DND-41 (cell line): Measurements from ENCODE around the gene IRF2BP1.

Experiments
- ATAC-seq: fragments of 200-7000 bp; cut with Tn5 transposase; 3 replicates; pipeline ENCODE4 v1.9.1; 2021; ENCODE audit warnings: low read depth; ENCODE audit not compliant: insufficient read depth
- DNase-seq: peaks from one replicate; pipeline ENCODE4 v3.0.0-alpha.2; 2020
- H2AFZ ChIP-seq: 2 replicates; pipeline ENCODE4 v1.6.0; 2012; ENCODE audit warnings: low read depth, low read length
- H3K27ac ChIP-seq: 2 replicates; pipeline ENCODE4 v1.5.1; 2012; ENCODE audit warnings: low read length, inconsistent platforms
- H3K27me3 ChIP-seq: fragments of 200-600 bp; sonication (generic); 2 replicates; pipeline ENCODE4 v1.6.0; 2012; ENCODE audit warnings: low read length, mild to moderate bottlenecking, inconsistent platforms; ENCODE audit not compliant: insufficient read depth, poor library complexity
- H3K36me3 ChIP-seq: 2 replicates; pipeline ENCODE4 v1.5.1; 2012; ENCODE audit warnings: low read length, inconsistent platforms; ENCODE audit not compliant: insufficient read depth
- H3K4me1 ChIP-seq: 2 replicates; pipeline ENCODE4 v1.5.1; 2012; ENCODE audit warnings: mild to moderate bottlenecking, low read length; ENCODE audit not compliant: insufficient read depth
- H3K4me2 ChIP-seq: 2 replicates; pipeline ENCODE4 v1.6.0; 2012; ENCODE audit warnings: mild to moderate bottlenecking, moderate library complexity, low read length, inconsistent platforms; ENCODE audit not compliant: insufficient read depth
- H3K4me3 ChIP-seq, 2 experiments: fragments of 200-600 bp in 1 of 2; shearing (Covaris generic) in 1 of 2; 2 replicates each; pipeline ENCODE4 v1.5.1; 2012 to 2016; ENCODE audit warnings: inconsistent platforms in 2 of 2, low read length in 2 of 2, mild to moderate bottlenecking in 2 of 2, low read depth in 1 of 2, moderate library complexity in 1 of 2
- H3K79me2 ChIP-seq: 2 replicates; pipeline ENCODE4 v1.6.0; 2012; ENCODE audit warnings: low read length, inconsistent platforms; ENCODE audit not compliant: insufficient read depth
- H3K9ac ChIP-seq: 2 replicates; pipeline ENCODE4 v1.6.0; 2012; ENCODE audit warnings: low read depth, mild to moderate bottlenecking, inconsistent platforms, low read length, moderate library complexity
- H3K9me3 ChIP-seq: 2 replicates; pipeline ENCODE4 v1.5.1; 2012; ENCODE audit warnings: low read length, moderate library complexity, mild to moderate bottlenecking, inconsistent platforms; ENCODE audit not compliant: insufficient read depth, severe bottlenecking
- H4K20me1 ChIP-seq: 2 replicates; pipeline ENCODE4 v1.6.0; 2012; ENCODE audit warnings: low read length; ENCODE audit not compliant: insufficient read depth
- CTCF ChIP-seq: IDR thresholded peaks from 2 replicates; pipeline ENCODE4 v1.5.1; 2012; ENCODE audit warnings: borderline replicate concordance, low read length, moderate library complexity, mild to moderate bottlenecking; ENCODE audit not compliant: poor library complexity, severe bottlenecking; ENCODE audit errors: extremely low read depth
- EZH2 ChIP-seq: IDR thresholded peaks from 3 replicates; pipeline ENCODE4 v1.6.1; 2012; ENCODE audit warnings: borderline replicate concordance, low read depth, mild to moderate bottlenecking, moderate library complexity, low read length, inconsistent platforms; ENCODE audit not compliant: severe bottlenecking

The IRF2BP1 gene

DNA sequence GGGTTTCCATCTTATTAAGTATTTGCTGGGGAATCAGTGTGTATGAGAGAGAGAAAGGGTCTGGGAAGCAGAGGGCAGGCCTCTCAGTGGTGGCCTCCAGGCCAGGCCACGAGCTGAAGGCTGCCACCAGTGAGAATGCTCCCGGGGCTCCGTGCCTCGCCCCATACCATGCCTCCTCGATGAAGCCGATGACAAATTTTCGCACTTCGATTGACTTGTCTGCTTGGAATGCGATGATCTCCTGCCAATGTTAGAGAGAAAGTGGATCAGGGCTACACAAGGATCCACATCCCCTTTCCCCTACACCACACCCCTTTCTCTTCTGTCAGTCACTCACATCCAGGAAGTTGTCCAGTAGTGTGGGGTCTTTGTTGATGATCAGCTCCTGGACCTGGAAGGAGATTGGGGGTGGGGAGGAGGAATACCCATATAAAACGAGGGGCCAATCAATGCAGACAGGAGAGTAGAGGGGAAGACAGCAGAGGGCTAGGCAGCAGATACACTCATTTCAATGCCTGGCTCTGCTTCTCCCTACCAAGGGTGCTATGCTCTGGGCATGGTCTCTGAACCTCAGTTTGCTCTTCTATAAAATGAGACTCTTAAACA, 33.7 kb downstream of the IRF2BP1 start:
- Histone ChIP-seq H3K27me3 (no peaks in the 10 kb centered on the region), H4K20me1 (peaks cover 17% of the 10 kb centered on the region), H3K4me2 (no peak overlapping the region), H3K36me3 (peaks cover 88% of the 10 kb centered on the region), H3K27ac (no peak overlapping the region), H3K4me3 (no peak overlapping the region), H3K79me2 (peaks cover 21% of the 10 kb centered on the region), H3K9ac (no peak overlapping the region), H2AFZ (no peak overlapping the region), H3K9me3 (no peaks in the 10 kb centered on the region), H3K4me1 (no peaks in the 10 kb centered on the region)
- no peak for ATAC-seq
- DNase-seq: no peak
- TF ChIP-seq EZH2 (no peak), CTCF (no peak)

GRCh38 chr19:45848922-45849321, 37.0 kb downstream of the IRF2BP1 start:
- ATAC-seq: peak; percentile 69; the same call in 2 of the 3 replicates
- H4K20me1 ChIP-seq: peaks cover 12% of the 10 kb centered on the region
- H3K36me3 ChIP-seq: peaks cover 97% of the 10 kb centered on the region

DNA sequence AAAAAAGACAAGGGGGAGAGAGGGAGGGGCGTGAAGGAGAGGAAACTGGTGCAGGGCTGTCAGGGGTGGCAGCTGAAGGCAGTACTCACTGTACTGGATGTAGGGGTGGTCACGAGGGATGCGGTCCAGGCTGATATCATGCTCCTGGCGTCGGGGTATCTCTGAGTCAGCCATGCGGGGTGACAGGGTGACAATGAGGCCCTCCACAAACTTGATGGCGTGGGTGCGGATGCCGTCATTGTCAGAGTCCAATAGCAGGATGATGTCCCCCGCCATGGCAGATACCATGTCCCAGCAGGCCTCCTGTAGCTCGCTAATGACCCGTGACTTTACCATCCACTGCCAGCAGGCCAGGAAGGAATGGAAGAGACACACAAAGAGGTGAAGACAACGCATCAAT, 38.3 kb downstream of the IRF2BP1 start:
- H3K79me2 ChIP-seq: no peaks in the 10 kb centered on the region
- peaks cover 97% of the 10 kb centered on the region for H3K36me3 ChIP-seq
- H3K4me1 ChIP-seq: no peaks in the 10 kb centered on the region
- H3K4me3 ChIP-seq: no peak overlapping the region
- no peak overlapping the region for H2AFZ ChIP-seq
- H3K9ac ChIP-seq: no peak overlapping the region
- DNase-seq (no peak), ATAC-seq (no peak)
- H3K27me3 ChIP-seq: no peaks in the 10 kb centered on the region
- no peak overlapping the region for H3K4me2 ChIP-seq
- H3K27ac ChIP-seq: no peak overlapping the region
- H4K20me1 ChIP-seq: peaks cover 8% of the 10 kb centered on the region; the same call in 1 of the 2 replicates
- H3K9me3 ChIP-seq: no peaks in the 10 kb centered on the region
- TF ChIP-seq EZH2: no peak
- TF ChIP-seq CTCF: no peak

More at GRCh38 chr19:45848922-45849321, 37.0 kb downstream of the IRF2BP1 start:
- no peak overlapping the region for H3K4me3 ChIP-seq
- H3K27me3 ChIP-seq: no peaks in the 10 kb centered on the region
- no peak overlapping the region for H2AFZ ChIP-seq
- no peak overlapping the region for H3K4me2 ChIP-seq
- no peaks in the 10 kb centered on the region for H3K9me3 ChIP-seq
- H3K9ac ChIP-seq: no peak overlapping the region
- TF ChIP-seq EZH2 (no peak), CTCF (peak; percentile 52)
- no peak overlapping the region for H3K27ac ChIP-seq
- H3K79me2 ChIP-seq: no peaks in the 10 kb centered on the region
- no peak for DNase-seq
- no peaks in the 10 kb centered on the region for H3K4me1 ChIP-seq

DNA sequence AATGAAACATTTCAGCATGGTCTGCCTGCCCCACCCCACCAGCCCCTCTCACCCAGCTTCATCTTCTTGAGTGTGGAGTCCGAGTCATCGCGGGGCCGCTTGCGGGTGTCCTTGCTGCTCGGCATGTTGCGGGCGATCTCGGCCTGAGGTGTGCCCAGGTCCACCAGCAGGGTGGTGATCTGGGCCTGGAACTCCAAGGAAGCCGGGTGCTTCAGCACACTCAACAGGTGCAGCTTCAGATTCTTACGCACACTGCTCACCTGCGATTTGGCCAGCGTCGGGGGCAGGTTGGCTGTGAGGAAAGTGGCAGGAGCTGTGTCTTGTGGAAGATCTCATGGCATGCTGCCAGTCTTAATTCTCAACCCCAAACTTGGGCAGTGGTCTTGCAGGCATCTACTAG, 43.7 kb downstream of the IRF2BP1 start:
- H4K20me1 ChIP-seq: peaks cover 5% of the 10 kb centered on the region
- DNase-seq (no peak), ATAC-seq (no peak)
- TF ChIP-seq CTCF (no peak), EZH2 (no peak)
- H3K79me2 ChIP-seq: 0 out of 2 replicates have a peak, but pooled peaks cover 2% of the 10 kb centered on the region
- H3K9ac ChIP-seq: no peak overlapping the region
- no peaks in the 10 kb centered on the region for H3K4me1 ChIP-seq
- H3K36me3 ChIP-seq: peaks cover 97% of the 10 kb centered on the region
- H3K27ac ChIP-seq: no peak overlapping the region
- H3K27me3 ChIP-seq: no peaks in the 10 kb centered on the region
- no peaks in the 10 kb centered on the region for H3K9me3 ChIP-seq
- H3K4me3 ChIP-seq: no peak overlapping the region
- no peak overlapping the region for H2AFZ ChIP-seq
- no peak overlapping the region for H3K4me2 ChIP-seq
